ENCODE measurements around the gene ARHGAP45. TPM values are rescaled to one million over a fixed set of nuclear protein-coding genes. Genes with fewer than 3 reads are reported as not detected.

ARHGAP45 gene
- total RNA-seq, 2 experiments from 2014 or later = 136 to 150 TPM

GRCh38 chr19:1081301-1082164, 14.6 kb downstream of the ARHGAP45 start:
- no peak for TF ChIP-seq CTCF (IDR thresholded peaks at IDR 0.05)
- intact Hi-C loops (cut with micrococcal nuclease) = no loop called here
- peaks cover 66% of the 10 kb centered on the region for H3K36me3 Mint-ChIP-seq (ENCODE audit: low read depth)
- no peaks in the 10 kb centered on the region for H3K9me3 Mint-ChIP-seq
- H3K4me1 Mint-ChIP-seq (ENCODE audit: low read depth) = peaks cover 58% of the 10 kb centered on the region
- ChIA-PET CTCF (interaction anchor here (0.7 to 3.9 kb wide), 3 partner anchors 9 to 15 kb away, joined by 3 to 22 read pairs (median 4); partner anchors contain the start of gene ARHGAP45), POLR2A (interaction anchor here (0.6 to 12.2 kb wide), 17 partner anchors 6 to 188 kb away, joined by 3 to 148 read pairs (median 5); partner anchors contain the start of genes CIRBP, CNN2, POLR2E and RNU6-2)
- no peak overlapping the region for H3K27ac Mint-ChIP-seq
- H3K4me3 Mint-ChIP-seq = no peak overlapping the region
- DNase-seq = no peak
- H3K27me3 Mint-ChIP-seq = no peaks in the 10 kb centered on the region
- ATAC-seq = no peak

GRCh38 chr19:1082165-1082927, 15.4 kb downstream of the ARHGAP45 start:
- H3K27me3 Mint-ChIP-seq = no peaks in the 10 kb centered on the region
- peaks cover 63% of the 10 kb centered on the region for H3K36me3 Mint-ChIP-seq (ENCODE audit: low read depth)

GRCh38 chr19:1082928-1083816, 16.2 kb downstream of the ARHGAP45 start:
- no peaks in the 10 kb centered on the region for H3K9me3 Mint-ChIP-seq
- CTCF ChIA-PET = interaction anchor here (0.7 to 3.9 kb wide), 2 partner anchors 17 to 183 kb away, joined by 4 to 22 read pairs; partner anchors contain the start of gene ARHGAP45

More at GRCh38 chr19:1082165-1082927, 15.4 kb downstream of the ARHGAP45 start:
- ATAC-seq (peak; percentile 77), DNase-seq (peak; percentile 94)
- POLR2A ChIA-PET = interaction anchor here (0.6 to 10.0 kb wide), 14 partner anchors 8 to 402 kb away, joined by 3 to 72 read pairs (median 3); partner anchors contain the start of genes CIRBP, POLR2E and RNU6-2
- intact Hi-C loops (cut with micrococcal nuclease) = no loop called here
- H3K27ac Mint-ChIP-seq = no peak overlapping the region
- CTCF ChIA-PET = interaction anchor here (0.7 to 3.9 kb wide), 2 partner anchors 16 to 184 kb away, joined by 4 to 22 read pairs; partner anchors contain the start of gene ARHGAP45
- TF ChIP-seq CTCF (IDR thresholded peaks at IDR 0.05) = no peak
- H3K9me3 Mint-ChIP-seq = no peaks in the 10 kb centered on the region
- no peak overlapping the region for H3K4me3 Mint-ChIP-seq
- H3K4me1 Mint-ChIP-seq (ENCODE audit: low read depth) = peaks cover 53% of the 10 kb centered on the region

More at GRCh38 chr19:1082928-1083816, 16.2 kb downstream of the ARHGAP45 start:
- no peaks in the 10 kb centered on the region for H3K27me3 Mint-ChIP-seq
- no peak overlapping the region for H3K4me3 Mint-ChIP-seq
- ATAC-seq = no peak
- TF ChIP-seq CTCF (IDR thresholded peaks at IDR 0.05) = no peak
- H3K27ac Mint-ChIP-seq = no peak overlapping the region
- POLR2A ChIA-PET = interaction anchor here (0.6 to 10.0 kb wide), 6 partner anchors 11 to 403 kb away, joined by 3 to 72 read pairs (median 8); partner anchors contain the start of genes CNN2 and POLR2E
- intact Hi-C loops (cut with micrococcal nuclease) = no loop called here
- H3K4me1 Mint-ChIP-seq (ENCODE audit: low read depth) = peaks cover 54% of the 10 kb centered on the region
- no peak for DNase-seq
- H3K36me3 Mint-ChIP-seq (ENCODE audit: low read depth) = peaks cover 64% of the 10 kb centered on the region

Data from activated CD8-positive, alpha-beta T cell treated with anti-CD3 and anti-CD28 coated beads for 36 hours (primary cell).